GOT3 (cell line): ENCODE measurements around the gene CHRM4.

ENCODE experiments used
- DNase-seq: peaks from one replicate; lab custom pipeline; 2025; ENCODE audit warnings: mixed read lengths; lab: John Stamatoyannopoulos, UW

Gene CHRM4

DNA sequence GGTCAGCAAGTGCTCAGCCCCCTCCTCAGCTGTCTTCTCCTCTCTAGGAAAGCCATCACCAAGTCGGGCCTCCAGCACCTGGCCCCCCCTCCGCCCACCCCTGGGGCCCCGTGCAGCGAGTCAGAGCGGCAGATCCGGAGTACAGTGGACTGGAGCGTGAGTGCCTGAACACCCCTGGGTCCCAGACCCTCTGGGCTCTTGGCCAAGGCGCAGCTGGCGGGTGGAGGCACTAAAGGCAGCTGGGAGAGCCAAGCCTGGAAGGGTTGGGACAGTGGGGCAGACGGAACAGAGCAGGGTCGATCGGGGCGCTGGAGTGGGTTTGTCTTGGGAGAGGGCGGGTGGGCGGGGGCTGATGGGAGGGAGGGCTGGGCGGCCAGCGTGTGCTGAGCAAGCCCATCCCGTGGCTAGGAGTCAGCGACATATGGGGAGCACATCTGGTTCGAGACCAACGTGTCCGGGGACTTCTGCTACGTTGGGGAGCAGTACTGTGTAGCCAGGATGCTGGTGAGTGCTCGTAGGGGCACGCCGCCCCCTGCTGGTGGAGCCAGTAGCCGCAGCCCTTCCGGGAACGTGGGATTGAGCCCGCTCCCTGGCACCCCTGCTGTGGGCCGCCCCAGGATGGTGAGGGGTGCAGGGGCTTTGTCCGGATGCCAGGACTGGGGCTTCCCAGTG is 24.2 kb downstream of the CHRM4 start:
- no peak for DNase-seq

DNA sequence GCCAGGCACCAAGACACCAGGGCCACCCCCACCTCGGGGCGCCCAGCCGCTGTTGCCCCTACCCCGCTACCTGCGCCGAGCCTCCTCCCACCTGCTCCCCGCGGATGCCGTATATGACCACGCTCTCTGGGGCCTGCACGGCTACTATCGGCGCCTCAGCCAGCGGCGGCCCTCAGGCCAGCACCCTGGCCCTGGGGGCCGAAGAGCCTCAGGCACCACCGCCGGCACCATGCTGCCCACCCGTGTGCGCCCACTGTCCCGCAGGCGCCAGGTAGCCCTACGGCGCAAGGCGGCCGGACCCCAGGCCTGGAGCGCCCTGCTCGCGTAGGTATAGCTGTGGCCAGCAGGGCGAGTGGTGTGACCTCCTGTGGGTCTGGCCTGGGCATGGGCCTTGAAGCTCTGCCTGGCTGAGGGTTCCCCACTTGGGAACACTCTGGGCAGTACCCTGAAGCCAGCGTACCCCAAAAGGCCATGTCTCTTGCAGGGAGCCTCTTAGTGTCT is 24.9 kb downstream of the CHRM4 start:
- DNase-seq: no peak

DNA sequence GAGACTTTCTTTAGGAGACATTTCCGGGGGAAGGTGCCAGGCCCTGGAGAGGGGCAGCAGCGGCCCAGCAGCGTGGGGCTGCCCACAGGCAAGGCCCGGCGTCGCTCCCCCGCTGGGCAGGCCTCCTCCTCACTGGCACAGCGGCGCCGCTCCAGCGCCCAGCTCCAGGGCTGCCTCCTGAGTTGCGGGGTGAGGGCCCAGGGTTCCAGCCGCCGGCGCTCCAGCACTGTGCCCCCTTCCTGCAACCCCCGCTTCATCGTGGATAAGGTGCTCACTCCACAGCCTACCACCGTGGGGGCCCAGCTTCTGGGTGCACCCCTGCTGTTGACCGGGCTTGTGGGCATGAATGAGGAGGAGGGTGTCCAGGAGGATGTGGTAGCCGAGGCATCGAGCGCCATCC is 25.3 kb downstream of the CHRM4 start:
- no peak for DNase-seq

DNA sequence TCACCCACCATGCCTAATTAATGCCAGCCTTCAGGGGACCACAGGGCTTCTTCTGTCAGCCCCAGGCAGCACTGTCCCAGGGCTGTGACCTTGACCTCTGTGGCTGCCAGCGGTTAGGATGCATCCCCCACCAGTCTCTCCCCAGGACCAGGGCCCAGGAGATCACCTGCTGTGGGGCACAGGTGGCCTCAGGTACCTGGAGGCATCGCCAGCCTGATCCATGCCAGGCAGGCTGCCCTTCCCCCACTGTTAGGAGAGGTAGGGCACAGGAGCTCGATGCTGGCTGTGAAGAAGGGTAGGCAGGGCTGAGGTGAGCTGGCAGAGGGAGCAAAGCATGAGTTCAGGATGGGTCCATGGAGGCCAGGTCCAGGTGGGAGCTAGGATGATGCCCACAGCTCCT is 26.8 kb downstream of the CHRM4 start:
- DNase-seq: no peak

DNA sequence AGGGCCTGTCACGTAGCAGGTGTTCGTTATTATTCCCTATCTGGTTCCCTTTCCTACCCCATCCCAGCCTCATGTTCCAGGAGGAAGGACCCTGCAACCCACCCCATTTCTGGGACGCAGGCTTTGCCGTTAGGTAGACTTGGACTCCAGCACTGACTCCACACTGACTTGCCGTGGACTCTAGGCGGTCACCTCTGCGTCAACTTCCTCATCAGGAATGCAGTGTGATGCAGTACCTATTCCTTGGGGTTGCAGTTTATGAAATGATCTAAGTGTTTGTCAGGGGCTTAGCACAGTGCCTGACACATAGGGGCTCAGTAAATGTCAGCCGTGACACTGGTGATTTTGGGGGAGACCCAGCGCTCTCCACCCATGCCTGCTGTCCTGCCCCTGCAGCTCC is 27.5 kb downstream of the CHRM4 start:
- no peak for DNase-seq

DNA sequence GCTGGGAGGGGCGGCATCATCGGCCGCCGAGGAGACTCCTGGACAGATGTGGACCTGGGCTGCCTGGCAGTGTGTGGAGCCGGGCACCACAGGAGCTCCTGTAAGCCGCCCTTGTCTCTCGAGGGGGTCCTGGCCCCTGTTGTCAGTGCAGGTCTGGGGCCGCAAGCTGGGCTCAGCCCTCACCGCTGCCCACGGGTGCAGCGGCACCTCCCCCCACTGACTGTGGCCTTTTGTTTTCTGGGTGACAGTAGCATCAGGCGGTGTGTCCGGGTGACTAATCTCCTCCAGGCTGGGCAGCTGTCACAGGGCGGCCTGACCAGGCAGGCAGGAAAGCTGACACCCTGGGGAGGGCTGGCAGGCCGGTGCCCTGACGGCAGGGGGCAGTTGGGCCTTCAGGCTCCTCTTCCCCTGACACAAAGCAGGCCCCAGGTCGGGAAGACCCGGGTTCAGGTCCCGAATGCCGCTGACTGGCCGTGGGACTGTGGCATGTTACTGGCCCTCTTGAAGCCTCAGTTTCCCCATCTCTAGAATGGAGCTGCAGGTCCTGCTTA is 28.0 kb downstream of the CHRM4 start:
- DNase-seq: no peak

DNA sequence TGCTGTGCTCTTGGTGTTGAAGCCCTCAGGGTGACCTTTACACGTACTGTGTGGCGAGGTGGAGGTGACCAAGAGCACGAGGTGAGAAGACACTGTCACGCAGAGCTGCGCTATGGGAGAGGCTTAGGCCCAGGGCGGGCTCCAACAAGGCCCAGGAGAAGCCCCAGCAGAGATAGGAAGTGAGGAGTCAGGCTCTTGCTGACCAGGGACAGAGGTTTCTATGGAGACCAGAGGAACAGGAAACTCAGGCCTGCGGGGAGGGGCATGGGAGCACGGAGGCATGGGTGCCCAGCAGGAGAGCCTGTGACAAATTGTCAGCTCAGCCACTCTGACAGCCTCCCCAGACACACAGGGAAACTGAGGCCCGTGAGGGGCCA is 28.6 kb downstream of the CHRM4 start:
- DNase-seq: no peak

DNA sequence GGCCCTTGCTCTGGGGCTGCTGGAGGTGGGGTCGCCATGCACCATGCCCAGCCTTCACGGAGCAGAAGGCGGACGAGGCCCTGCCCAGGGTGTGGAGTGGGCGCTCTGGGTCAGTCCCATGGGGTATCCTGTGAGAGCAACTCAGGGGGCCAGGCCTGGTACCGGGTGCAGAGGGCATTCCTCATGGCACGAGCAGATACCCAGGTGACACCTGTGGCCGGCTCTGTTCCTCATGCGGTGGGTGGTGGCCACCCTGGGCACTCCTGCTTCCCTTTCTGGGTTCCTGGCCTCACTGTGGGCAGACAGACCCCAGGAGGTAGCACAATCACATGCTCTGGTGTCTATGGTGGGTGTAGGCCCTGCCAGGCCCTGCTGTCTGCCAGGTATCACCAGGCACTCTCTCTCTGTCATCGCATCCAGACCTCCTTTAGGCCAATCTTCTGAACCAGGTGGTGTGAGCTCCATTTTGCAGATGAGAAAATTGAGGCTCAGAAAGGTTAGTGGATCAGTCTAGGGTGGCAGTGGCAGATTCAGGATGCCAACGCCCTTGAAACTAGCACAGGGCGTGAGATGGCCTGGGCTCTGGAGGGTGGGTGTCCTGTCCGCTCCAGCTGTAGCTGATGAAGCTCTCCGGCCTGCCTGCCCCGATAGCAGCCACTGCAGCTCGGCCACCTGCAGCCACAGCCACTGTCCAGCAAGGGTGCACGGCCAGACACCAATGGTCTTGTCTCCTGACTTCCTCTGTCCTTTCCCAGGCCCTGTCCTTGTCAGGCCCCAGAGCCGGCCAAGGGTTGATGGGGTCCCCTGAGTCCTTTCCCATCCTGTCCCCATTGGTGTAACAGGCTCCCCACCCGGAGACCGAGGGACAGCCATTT is 29.2 kb downstream of the CHRM4 start:
- no peak for DNase-seq

DNA sequence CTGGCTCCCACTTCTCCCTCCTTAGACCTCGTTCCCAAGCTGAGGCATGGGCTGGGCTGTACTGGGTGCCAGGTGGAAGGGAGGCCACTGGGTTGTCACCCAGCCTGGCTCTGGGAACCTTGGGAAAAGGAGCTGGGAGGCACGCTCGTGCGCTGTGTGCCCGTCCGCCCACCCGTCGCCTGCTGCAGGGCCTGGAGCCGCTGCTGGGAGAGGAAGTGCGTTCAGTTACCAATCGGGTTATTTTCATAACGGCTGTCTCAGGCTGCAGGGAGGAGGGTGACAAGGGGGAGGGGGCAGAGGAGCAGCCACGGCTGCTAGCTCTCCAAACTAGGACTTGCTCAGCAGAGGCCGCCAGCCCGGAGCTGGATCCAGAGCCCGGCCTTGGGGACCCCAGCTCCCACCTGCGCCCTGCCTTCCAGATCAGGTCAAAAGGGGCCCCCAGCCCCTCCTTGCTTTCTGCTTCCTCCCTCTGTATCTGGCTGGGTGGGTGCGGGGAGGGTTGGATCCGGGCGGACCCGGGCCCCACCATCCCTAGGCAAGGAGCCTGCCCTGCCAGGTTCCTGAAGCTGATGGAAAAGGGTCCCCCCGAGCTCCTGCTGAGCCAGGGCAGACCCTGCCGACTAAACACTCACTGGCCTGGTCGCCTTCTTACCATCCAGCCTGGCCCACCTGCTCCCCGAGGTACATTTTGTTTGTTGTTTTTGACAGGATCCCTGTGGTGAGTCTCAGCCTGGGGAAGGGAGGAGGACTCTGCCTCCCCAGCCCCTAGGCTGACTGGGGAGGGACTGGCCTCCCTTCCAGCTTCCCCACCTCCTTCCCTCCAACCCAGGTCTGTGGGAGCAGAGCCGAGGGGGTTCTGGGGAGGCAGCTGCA is 30.1 kb downstream of the CHRM4 start:
- no peak for DNase-seq

DNA sequence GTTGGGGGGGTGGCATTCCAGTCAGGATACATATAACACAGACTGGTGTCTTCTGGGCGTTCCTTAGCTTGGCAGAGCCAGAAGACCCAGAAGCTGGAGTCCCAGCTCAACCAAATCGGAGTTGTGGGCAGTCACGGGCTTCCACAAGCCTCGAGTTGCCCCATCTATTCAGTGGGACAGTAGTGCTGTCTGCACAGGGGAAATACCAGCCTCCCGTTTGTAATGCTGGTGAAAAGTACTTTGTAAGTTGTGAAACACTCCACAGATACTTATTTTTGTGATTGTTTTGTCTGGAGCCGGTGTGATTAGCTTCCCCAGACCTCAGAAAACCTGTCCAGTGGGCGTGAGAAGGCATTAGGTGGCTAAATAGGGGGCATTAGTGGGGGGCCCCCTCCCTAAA is 30.7 kb downstream of the CHRM4 start:
- DNase-seq: no peak

DNA sequence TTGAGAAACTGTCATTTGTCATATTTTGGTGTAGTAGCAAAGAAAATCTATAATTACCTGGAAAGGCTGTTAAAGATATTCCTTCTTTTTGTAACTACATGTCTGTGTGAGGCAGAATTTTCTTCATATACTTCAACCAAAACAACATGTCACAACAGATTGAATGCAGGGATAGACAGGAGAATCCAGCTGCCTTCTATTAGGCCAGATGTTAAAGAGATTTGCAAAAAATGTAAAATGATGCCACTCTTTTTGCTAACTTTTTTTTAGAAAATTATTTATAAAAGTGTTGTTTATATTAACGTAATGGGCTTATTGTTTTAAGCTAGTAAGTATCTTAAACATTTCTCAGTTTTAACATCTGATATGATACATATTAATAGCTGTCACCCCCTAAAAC is 31.6 kb downstream of the CHRM4 start:
- DNase-seq: no peak

DNA sequence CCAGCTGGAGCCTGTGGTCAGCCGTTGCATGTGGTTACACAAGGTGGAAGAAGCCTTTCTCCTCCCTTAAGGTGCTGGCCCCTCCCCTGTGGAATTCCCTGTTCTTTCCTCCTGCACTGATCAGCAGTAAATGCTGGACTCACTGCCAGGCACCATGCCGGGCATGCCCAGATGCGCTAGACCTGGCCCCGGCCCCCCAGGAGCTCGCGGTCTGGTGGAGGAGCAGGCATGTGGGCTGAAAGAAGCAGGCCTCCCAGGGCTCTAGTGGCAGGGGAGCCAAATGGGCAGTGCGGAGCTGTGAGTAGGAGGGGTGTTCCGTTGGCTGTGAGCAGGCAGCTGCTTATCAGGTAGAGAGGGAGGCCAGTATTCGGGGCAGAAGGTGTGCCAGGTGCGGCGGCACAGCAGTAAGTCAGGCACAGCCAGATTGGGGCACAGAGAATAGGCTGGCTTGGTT is 34.1 kb downstream of the CHRM4 start:
- no peak for DNase-seq

DNA sequence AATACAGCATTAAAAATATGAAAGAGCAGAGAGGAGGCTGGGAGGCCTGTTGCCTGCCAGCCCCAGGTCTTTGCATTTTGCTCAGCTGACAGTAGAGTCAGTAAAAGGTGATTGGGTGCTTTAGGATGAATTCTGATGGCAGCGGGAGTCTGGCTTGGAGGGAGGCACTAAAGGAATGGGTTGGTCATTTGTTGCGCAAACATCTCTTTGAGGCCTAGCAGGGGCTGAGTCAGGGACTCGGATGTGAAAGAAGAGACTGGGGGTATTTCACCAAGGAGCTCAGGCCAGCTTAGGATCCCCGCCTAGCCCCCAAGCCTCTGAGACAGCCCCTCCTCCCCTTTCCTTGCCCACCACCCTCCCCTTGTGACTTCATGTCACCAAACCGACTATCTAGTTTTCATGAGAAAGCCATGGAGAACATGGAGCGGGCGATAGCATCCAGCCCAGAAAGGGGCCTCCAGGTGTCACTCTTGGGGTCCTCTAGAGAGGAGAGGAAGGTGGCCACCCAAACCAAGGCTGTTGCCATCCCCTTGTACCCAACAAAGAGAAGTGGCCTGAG is 34.6 kb downstream of the CHRM4 start:
- DNase-seq: no peak

DNA sequence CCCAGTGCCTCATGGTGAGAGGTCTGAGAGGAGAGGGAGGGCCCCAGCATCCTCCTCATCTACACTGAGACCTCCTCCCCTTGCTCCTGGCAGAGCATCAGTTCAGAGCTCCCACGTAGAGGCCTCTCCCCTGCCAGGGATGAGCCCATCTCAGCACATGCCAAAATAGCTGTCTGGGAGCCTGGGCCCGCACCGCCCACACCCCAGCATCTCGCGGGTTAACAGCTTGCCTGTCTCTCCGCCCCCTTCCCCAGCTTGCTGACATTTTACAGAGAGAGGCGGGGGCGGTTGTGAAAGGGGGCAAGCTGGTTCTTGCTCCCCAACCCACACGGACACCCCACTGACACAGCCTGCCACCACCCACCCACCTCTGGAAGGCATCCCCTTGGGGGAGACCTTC is 37.9 kb downstream of the CHRM4 start:
- no peak for DNase-seq

DNA sequence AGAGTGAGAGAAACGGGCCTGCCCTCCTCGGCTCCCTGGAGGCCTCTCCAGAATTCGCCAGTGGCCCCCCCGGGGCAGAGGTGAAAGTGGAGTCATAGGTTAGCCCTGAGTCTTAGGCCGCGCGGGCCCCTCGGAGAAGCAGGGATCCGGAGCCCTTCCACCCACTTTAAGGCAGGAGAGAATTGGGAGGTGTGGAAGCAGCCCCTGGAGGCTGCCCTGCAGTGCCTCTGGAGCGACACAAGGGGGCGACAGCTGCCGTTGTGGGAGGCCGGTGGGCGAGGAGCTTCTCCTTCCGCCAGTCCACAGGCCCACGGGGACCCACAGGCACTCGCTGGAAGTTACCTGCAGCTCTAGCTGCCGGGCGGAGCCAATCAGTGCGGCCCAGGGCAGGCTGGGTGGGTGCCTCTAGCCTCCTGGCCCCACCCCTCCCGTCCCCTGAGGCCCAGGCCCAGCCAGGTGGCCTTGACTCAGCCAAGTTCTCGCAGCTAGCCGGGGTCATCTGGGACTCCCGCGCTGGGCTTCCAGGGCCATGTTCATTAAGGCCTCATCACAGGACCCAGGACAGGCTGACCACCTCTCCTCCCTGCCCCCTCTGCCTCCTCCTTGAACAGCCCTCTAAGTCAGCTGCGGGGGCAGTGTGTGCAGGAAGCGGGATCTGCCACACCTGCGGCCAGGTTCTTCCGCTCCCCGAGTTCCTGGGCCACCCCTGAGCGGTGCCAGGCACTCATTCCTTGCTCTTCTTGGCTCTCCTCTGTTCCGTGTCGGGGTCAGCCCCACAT is 39.3 kb downstream of the CHRM4 start:
- DNase-seq: no peak

DNA sequence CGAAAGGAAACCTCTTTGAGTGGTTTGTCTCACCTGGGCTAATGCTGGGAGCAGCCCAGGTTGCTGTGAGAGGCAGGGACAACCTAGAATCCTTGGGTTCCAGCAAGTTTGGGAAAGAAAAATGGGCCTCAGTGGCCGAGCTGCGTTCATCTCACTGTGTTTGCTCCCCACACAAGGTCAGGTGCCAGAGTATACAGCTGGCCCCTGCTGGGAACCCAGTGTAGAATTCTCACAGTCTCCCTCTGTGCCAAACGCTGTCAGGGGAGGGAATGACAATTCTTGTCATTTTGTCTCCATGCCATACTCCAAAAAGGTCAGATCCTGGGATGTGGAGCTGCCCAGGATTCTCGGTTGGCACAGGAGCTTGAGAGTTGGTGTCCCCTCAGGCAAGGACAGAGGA is 40.0 kb downstream of the CHRM4 start:
- DNase-seq: no peak

DNA sequence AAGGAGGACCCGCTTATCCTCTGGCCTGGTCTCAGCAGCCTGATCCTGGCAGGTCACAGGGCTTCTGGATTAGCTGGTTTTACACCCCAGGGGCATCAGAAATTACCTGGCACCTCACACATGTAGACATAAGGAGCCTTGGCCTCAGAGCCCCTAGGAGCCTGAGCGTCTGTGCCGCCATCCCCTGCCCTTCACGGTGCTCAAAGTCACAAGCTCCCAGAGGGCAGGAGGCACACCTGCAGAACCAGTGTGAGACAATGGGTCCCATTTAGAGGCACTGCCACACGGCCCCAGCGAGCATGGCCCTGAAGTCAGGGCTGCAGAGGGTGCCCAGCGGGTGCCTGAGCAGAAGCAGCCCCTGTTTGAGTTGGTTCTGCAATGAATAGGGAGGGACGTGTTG is 40.4 kb downstream of the CHRM4 start:
- DNase-seq: no peak

DNA sequence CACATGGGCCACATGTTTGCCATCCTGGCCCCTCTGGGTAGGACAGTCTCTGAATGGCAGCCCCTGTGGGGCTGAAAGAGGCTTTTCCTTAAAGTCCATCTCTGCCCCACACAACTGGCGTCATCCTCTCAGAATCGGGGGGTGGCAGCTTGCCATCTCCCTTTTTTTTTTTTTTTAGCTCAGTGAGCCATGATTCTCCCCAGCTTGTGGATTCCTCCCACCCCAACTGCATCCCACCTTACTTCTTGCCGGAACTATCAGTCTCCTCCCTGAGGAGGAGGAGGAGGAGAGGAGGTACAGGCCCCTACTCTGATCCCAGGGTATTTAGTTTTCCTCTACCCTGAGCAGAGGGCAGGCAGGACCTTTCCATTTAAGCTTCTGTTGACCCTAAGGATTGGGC is 40.9 kb downstream of the CHRM4 start:
- no peak for DNase-seq

DNA sequence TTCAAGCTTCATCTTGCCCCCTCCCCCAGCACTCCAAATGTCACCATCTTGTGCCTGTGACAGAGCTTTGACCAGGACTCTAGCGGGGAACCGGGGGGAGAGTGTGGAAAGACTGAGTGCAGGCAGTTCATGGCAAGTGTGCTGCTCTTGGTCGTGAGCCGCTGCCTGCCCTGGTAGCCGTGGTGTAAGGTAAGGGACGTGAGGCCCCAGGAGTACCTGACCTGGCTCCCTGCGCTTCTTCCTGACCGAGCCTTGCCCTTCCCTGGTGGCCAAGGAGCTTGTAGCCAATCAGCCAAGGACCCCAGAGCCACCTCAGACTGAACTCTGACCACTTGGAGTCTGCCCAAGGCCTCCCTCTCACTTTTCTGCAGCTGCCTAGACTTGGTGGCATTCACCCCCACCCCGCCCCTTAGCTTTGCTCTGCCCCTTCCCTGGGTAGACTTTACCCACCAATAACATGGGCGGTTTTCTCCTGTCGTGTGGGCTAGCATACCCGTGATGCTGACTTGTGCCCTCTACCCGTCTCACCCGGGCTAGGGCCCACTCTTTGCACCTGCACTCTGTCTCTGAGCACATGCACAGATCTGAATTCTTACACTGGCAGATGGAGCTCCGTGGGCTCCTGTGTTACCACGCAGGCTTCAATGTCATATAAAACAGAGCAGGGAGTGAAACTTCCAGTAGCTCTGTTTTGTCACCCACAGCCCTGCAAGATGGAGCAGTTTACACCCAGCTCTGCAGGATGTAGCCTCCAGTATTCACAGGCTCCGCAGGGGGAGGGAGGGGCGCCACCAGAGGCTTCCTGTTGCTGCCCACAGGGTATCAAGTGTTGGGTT is 42.8 kb downstream of the CHRM4 start:
- no peak for DNase-seq
